ENCODE measurements around the gene DAAM2.
A peak's percentile ranks its signal among the peaks of the same experiment; 100 is the strongest.

Gene DAAM2

DNA sequence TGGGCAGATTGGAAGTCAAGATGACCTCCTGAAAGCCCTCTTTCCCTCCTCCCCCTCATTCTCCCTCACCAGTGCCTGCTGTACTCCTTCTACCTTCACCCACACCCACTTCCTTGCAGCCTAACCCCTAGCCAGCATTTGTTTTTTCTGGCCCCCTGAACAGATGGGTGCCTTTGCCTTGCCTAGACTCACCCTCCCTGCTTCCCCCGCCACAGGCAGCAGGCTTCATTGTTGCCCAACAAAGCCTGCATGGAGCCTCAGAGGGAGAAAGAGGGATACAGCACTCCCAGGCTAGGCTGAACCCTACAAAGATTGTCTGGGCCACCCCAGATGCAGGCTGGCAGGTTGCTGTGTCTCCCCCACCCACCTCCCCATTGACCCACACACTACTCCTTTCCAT is 139.4 kb downstream of the DAAM2 start:
- DNase-seq (ENCODE audit: low read depth), result no peak

DNA sequence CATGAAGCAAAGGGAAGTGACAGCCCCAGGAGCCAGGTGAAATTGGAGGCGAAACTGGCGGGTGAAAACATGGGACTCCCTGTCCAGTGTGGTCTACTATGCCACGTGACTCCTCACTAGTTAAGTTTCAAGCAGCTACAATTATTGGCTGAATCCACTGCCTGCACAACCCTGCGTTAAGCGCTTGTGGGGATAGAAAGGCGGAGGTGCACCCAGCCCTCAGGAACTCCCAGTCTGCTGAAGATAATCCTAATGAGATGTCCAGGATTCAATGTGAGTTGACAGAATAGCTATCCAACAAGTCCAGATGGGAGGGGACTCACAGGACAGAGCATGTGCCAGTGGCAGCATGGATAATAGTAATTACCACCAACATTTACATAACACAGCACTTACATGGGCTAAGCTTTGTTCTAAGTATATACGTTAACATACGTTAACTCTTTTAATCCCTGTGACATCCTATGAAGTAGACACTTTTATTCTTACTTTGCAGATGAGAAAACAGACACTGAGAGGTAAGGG is 140.3 kb downstream of the DAAM2 start:
- no peak for DNase-seq (ENCODE audit: low read depth)

- DNase-seq (ENCODE audit: low read depth), result no peak
Observed at GRCh38 chr6:39933669-39934130, 141.5 kb downstream of the DAAM2 start.

DNA sequence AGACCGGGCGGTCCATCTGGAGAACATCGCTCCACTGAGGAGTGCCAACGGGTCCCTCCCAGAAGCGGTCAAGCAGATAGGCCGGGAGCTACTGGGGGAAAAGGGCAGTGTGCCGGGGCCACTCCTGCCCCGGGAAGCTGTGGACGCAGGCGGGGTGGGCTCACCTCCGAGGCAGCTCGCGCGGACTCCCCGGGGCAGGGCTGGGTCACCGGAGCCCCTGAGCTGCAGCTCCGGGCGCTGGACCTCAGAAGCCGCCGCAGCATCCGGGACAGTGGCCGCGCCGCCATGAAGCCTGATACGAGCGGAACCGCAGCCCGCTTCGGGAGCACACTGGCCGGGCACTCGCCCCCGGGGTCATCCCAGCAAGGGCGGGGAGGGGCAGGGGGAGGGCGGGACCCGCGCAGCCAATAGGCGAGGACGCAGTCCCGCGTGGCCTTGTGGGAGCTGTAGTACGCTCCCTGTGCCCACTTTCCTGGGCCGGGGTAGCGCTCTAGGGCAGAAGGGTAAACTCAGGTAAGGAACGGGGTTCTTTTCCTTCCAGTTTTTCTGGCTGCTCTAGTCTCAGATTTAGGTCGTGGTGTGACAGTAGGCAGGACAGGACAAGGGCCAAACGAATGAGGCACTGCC is 142.1 kb downstream of the DAAM2 start, which contains the start of gene MOCS1:
MOCS1 (minus strand) TSS at position 332 of the 627 bp plus-strand sequence; CDS start at position 287, 45 bp downstream.
- DNase-seq (ENCODE audit: low read depth), result peak; percentile 9

DNA sequence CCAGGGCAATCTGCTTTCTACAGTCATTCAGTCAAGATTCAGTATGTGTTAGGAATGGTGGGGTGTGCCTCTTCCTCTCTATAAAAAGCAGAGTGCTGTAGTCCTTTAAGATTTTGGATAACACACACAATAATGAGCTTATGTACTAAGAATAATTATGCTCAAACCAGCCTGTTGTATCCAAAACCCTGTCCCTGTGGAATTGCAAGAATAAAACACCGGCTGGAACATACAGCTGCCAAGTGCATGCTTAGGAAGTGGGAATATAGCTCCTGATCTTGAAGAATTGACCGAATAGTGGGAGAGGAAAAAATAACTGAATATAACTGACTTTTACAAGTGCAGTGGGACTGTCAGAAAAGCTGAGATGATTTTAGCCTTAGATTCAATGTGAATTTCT is 143.1 kb downstream of the DAAM2 start:
- DNase-seq (ENCODE audit: low read depth), result no peak

DNA sequence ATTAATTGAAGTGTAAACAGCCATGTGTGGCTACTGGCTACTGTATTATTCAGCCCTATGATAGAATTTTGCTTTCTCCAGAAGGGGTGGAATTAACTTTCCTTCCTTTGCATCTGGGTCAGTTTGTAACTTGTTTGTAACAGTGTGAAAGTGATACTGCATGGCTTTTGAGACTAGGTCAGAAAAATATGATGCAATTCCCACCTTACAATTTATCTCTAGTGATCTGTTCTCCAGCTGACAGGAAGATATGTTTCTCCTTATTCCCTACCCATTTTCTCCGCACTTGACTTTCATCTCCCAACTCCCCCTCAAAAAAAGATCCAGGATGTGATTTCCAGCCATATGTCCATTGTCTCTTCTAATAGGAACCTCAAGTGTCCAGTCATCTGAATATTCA is 144.7 kb downstream of the DAAM2 start:
- DNase-seq (ENCODE audit: low read depth), result no peak

DNA sequence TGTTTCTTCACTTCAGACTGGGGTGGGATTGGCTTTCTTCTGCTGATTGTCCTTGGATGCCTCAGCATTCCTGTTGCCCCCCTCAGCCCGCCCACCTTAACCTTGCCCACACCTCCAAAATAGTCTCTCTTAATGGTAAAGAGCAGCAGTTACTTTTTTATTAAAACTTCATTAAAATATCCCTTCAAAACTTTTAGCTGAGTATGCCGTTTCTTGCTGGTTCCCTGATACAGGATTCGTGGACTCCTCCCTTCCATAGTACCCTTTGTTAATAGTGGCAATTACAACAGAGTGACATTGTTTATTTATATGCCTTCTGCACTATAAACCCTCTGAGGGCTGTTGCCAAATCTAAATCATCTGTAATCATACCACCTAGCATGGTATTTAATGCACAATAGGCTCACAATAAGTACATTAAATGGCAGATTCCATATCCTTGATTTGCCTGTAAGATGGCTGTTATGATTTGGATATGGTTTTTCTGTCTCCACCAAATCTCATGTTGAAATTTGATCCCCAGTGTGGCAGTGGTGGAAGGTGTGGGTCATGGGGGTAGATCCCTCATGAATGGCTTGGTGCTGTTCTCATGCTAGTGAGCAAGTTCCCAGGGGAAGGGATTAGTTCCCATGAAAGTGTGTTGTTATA is 145.6 kb downstream of the DAAM2 start:
- no peak for DNase-seq (ENCODE audit: low read depth)

- no peak for DNase-seq (ENCODE audit: low read depth)
Observed at GRCh38 chr6:39938773-39939654, 146.8 kb downstream of the DAAM2 start.

- DNase-seq (ENCODE audit: low read depth), result no peak
Observed at GRCh38 chr6:39941138-39941537, 149.0 kb downstream of the DAAM2 start.

DNA sequence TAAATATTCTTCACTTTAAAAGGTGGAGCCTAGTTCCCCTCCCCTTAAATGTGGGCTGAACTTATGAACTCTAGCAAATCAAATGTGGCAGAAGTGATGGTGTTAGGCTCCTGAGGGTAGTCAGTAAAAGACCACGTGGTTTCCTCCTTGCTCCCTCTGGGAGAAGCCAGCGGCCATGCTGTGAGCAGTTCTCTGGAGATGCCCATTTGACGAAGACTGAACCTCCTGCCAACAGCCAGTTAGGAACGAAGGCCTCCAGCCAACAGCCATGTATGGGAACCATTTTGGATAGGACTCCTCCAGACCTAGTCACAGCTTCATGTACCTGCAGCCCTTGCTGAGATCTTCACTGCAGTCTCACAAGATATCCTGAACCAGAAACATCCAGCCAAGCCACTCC is 149.6 kb downstream of the DAAM2 start:
- no peak for DNase-seq (ENCODE audit: low read depth)

DNA sequence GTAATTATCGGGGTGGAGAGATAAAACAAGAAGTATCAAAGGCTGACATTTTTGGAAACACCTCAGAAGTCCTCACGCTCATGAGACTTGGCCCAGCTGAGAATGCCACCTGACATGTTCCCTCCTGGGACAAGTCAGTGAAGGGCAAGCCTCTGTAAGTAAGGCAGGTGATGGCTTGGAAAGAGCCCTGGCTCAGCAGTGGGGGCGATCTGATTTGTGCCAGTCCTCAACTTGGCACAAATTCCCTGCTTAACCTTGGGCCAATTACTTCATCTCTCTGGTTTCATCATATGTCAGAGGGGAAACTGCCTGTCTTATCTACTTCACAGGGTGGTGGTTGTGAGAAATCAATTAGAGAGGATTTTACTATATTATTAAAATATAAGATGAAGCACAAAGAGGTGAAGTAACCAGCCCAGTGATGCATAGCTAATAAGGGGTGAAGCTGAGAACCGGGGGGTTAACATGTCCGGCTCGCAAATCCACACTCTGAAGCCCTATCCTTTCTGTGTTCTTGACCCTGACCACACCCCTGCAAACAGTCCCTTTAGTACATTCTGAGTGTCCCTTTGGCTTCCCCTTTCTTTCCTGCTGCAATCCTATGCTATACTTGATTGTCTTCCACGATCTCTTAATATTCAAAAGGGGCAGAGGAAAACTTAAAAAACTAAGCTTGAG is 150.9 kb downstream of the DAAM2 start:
- no peak for DNase-seq (ENCODE audit: low read depth)

DNA sequence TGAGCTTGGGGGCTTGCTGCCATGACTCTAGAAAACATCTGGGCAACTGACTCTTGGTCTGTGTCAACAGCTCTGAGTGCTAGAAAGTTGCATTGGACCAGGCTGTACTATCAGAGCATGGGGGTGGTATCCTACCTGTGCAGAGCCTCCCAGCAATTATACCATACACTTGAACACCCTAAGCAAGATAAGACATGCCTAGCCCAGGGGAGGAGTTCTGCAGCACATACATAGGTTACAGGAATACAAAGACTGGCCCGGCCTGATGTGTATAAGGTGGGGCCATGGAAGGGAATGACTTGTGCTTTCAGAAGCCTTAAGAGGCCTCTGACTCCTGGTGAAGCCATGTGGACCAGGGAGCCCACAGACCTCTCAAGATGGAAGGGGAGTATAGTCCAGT is 153.4 kb downstream of the DAAM2 start:
- no peak for DNase-seq (ENCODE audit: low read depth)

GRCh38 chr6:39947611-39948068 is 155.5 kb downstream of the DAAM2 start:
- no peak for DNase-seq (ENCODE audit: low read depth)

DNA sequence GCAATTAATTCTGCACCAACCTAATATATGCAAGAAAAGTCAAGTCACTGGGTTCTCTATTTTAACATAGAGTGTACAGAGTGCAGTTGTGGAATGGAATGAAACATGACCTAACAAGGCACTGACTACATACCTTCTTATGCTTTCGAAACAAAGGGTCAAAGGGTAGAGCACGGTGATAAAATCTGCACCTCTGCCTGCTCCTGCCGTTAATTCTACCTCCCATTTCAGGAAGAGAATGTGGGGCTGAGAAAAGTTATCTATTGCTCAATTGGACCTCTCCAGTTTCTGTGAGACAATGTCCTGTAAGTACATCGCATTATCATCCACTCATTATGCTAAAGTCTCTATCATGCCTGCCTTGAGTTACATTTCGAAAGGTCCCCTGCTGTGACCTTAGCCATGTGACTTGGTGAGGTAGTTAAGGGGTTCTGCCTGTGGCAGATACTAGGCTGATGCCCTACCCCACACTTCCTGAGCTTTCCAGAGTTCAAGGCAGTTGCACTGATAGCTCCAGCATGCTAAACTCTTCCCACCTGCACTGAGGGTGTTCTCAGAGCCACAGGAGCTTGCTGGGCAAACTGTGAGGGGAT is 156.1 kb downstream of the DAAM2 start:
- no peak for DNase-seq (ENCODE audit: low read depth)

GRCh38 chr6:39950125-39950720 is 158.0 kb downstream of the DAAM2 start:
- DNase-seq (ENCODE audit: low read depth), result no peak

- DNase-seq (ENCODE audit: low read depth), result no peak
Observed at GRCh38 chr6:39951191-39951590, 159.0 kb downstream of the DAAM2 start.

- DNase-seq (ENCODE audit: low read depth), result no peak
Observed at GRCh38 chr6:39951716-39952115, 159.5 kb downstream of the DAAM2 start.

GRCh38 chr6:39952167-39952566 is 160.0 kb downstream of the DAAM2 start:
- no peak for DNase-seq (ENCODE audit: low read depth)

GRCh38 chr6:39953076-39953618 is 161.0 kb downstream of the DAAM2 start:
- DNase-seq (ENCODE audit: low read depth), result no peak
